Skeletal muscle tissue (tissue), 4 donors: Measurements from ENCODE around the gene ACTR3. TPM values are rescaled to one million over a fixed set of nuclear protein-coding genes. Genes with fewer than 3 reads are reported as not detected.

Source experiments
- H3K27ac ChIP-seq: one replicate; pipeline ENCODE4 v1.7.0; 2013; ENCODE audit warnings: mild to moderate bottlenecking, low read depth, low read length, inconsistent platforms
- H3K27me3 ChIP-seq, 3 donors: one replicate each; pipeline ENCODE4 v1.7.0; 2013; ENCODE audit warnings: low read length in 3 of 3; ENCODE audit not compliant: control insufficient read depth in 3 of 3, insufficient read depth in 3 of 3
- H3K36me3 ChIP-seq, 3 donors: one replicate each; pipeline ENCODE4 v1.7.0; 2013; ENCODE audit warnings: low read length in 3 of 3; ENCODE audit not compliant: control insufficient read depth in 3 of 3, insufficient read depth in 3 of 3
- H3K4me1 ChIP-seq, 3 donors: one replicate each; pipeline ENCODE4 v1.7.0; 2013; ENCODE audit warnings: low read length in 3 of 3, mild to moderate bottlenecking in 3 of 3; ENCODE audit not compliant: control insufficient read depth in 3 of 3, insufficient read depth in 3 of 3
- H3K4me3 ChIP-seq, 3 donors: one replicate each; pipeline ENCODE4 v1.7.0; 2013; ENCODE audit warnings: low read length in 3 of 3
- H3K9ac ChIP-seq, 3 donors: one replicate each; pipeline ENCODE4 v1.7.0; 2013; ENCODE audit warnings: low read length in 3 of 3, mild to moderate bottlenecking in 3 of 3, moderate library complexity in 2 of 3, low read depth in 1 of 3
- H3K9me3 ChIP-seq, 3 donors: one replicate each; pipeline ENCODE4 v1.7.0; 2013; ENCODE audit warnings: low read length in 3 of 3; ENCODE audit not compliant: control insufficient read depth in 3 of 3
- total RNA-seq: library from RNA; depleted of rRNA; stranded (reverse); fragments of >200 nt; gene quantifications from one replicate; pipeline ENCODE4 v1.2.3, GENCODE V29; 2014
- donor health status: Osteomylitis.

ACTR3 gene
- total RNA-seq, 1 donor from 2014 or later = 40.7 TPM

GRCh38 chr2:113898081-113898480, 8.2 kb downstream of the ACTR3 start:
- peaks cover 11 to 34% (median 27%) of the 10 kb centered on the region in 3 donors for H3K4me1 ChIP-seq
- H3K27me3 ChIP-seq = no peaks in the 10 kb centered on the region
- no peaks in the 10 kb centered on the region for H3K36me3 ChIP-seq
- no peak overlapping the region for H3K4me3 ChIP-seq
- no peaks in the 10 kb centered on the region for H3K9me3 ChIP-seq
- no peak overlapping the region for H3K27ac ChIP-seq
- peak overlapping the region in 1 of 3 donors; percentile 43 for H3K9ac ChIP-seq

GRCh38 chr2:113899166-113899565, 9.3 kb downstream of the ACTR3 start:
- no peak overlapping the region for H3K9ac ChIP-seq
- H3K4me1 ChIP-seq = peaks cover 9 to 33% (median 22%) of the 10 kb centered on the region in 3 donors
- no peak overlapping the region for H3K27ac ChIP-seq
- no peak overlapping the region for H3K4me3 ChIP-seq
- H3K9me3 ChIP-seq = no peaks in the 10 kb centered on the region
- no peaks in the 10 kb centered on the region for H3K36me3 ChIP-seq
- no peaks in the 10 kb centered on the region for H3K27me3 ChIP-seq

GRCh38 chr2:113901943-113902342, 12.1 kb downstream of the ACTR3 start:
- no peaks in the 10 kb centered on the region for H3K36me3 ChIP-seq
- H3K27ac ChIP-seq = no peak overlapping the region
- no peaks in the 10 kb centered on the region for H3K27me3 ChIP-seq
- peaks cover 7 to 17% (median 11%) of the 10 kb centered on the region in 3 donors for H3K4me1 ChIP-seq
- no peak overlapping the region for H3K4me3 ChIP-seq
- no peak overlapping the region for H3K9ac ChIP-seq
- H3K9me3 ChIP-seq = no peaks in the 10 kb centered on the region

- H3K4me1 ChIP-seq = peaks cover 0 to 11% (median 3%) of the 10 kb centered on the region in 3 donors
- no peak overlapping the region for H3K9ac ChIP-seq
- no peak overlapping the region for H3K4me3 ChIP-seq
- no peaks in the 10 kb centered on the region for H3K9me3 ChIP-seq
- no peak overlapping the region for H3K27ac ChIP-seq
- no peaks in the 10 kb centered on the region for H3K36me3 ChIP-seq
- no peaks in the 10 kb centered on the region for H3K27me3 ChIP-seq
Observed at GRCh38 chr2:113905886-113906285, 16.0 kb downstream of the ACTR3 start.

- H3K4me1 ChIP-seq = peaks cover 0 to 11% (median 3%) of the 10 kb centered on the region in 3 donors
- H3K9ac ChIP-seq = no peak overlapping the region
Observed at GRCh38 chr2:113906647-113907046, 16.8 kb downstream of the ACTR3 start.

GRCh38 chr2:113907297-113907696, 17.4 kb downstream of the ACTR3 start:
- H3K36me3 ChIP-seq = no peaks in the 10 kb centered on the region
- H3K4me3 ChIP-seq = no peak overlapping the region
- H3K9me3 ChIP-seq = no peaks in the 10 kb centered on the region
- H3K27me3 ChIP-seq = no peaks in the 10 kb centered on the region
- peaks cover 0 to 11% (median 3%) of the 10 kb centered on the region in 3 donors for H3K4me1 ChIP-seq
- no peak overlapping the region for H3K27ac ChIP-seq
- H3K9ac ChIP-seq = no peak overlapping the region

More at GRCh38 chr2:113906647-113907046, 16.8 kb downstream of the ACTR3 start:
- Histone ChIP-seq H3K36me3 (no peaks in the 10 kb centered on the region), H3K27me3 (no peaks in the 10 kb centered on the region), H3K27ac (no peak overlapping the region), H3K9me3 (no peaks in the 10 kb centered on the region), H3K4me3 (no peak overlapping the region)

- Histone ChIP-seq H3K27me3 (no peaks in the 10 kb centered on the region), H3K27ac (no peak overlapping the region), H3K9me3 (no peaks in the 10 kb centered on the region), H3K4me3 (no peak overlapping the region), H3K4me1 (peaks cover 0 to 8% (median 3%) of the 10 kb centered on the region in 3 donors), H3K36me3 (peaks cover 0 to 8% (median 0%) of the 10 kb centered on the region in 3 donors), H3K9ac (no peak overlapping the region)
Observed at GRCh38 chr2:113910110-113910717, 20.3 kb downstream of the ACTR3 start.

GRCh38 chr2:113910967-113911678, 21.2 kb downstream of the ACTR3 start:
- H3K4me1 ChIP-seq = peaks cover 0 to 8% (median 3%) of the 10 kb centered on the region in 3 donors

GRCh38 chr2:113915082-113915819, 25.4 kb downstream of the ACTR3 start:
- H3K4me1 ChIP-seq = peaks cover 0 to 3% (median 0%) of the 10 kb centered on the region in 3 donors
- no peak overlapping the region for H3K4me3 ChIP-seq
- H3K36me3 ChIP-seq = peaks cover 0 to 19% (median 9%) of the 10 kb centered on the region in 3 donors
- no peak overlapping the region for H3K27ac ChIP-seq
- H3K9me3 ChIP-seq = no peaks in the 10 kb centered on the region
- H3K9ac ChIP-seq = no peak overlapping the region
- no peaks in the 10 kb centered on the region for H3K27me3 ChIP-seq

More at GRCh38 chr2:113910967-113911678, 21.2 kb downstream of the ACTR3 start:
- H3K9me3 ChIP-seq = no peaks in the 10 kb centered on the region
- H3K36me3 ChIP-seq = peaks cover 0 to 8% (median 0%) of the 10 kb centered on the region in 3 donors
- H3K9ac ChIP-seq = no peak overlapping the region
- H3K27ac ChIP-seq = no peak overlapping the region
- no peak overlapping the region for H3K4me3 ChIP-seq
- no peaks in the 10 kb centered on the region for H3K27me3 ChIP-seq
